MCF 10A (cell line): ENCODE measurements around the gene LY6G6C. TPM values are rescaled to one million over a fixed set of nuclear protein-coding genes. Genes with fewer than 3 reads are reported as not detected.

ENCODE experiments used
- BruUV-seq: library from RNA; stranded (reverse); fragments of 400-500 nt; replicated peaks from 2 replicates; lab custom pipeline; 2021; lab: Mats Ljungman, UMichigan
- CTCF ChIA-PET: fragments of 300-600 bp; sonication (Branson Sonifier 250); formaldehyde crosslinking; extraction: SDS; loops from one replicate; lab custom pipeline; 2021; ENCODE audit warnings: antibody characterized with exemption, inconsistent platforms; lab: Yijun Ruan, JAX
- POLR2A ChIA-PET: fragments of 300-600, 350-650 bp; sonication (Branson Sonifier 250); formaldehyde crosslinking; extraction: SDS; loops from one replicate; lab custom pipeline; 2020; ENCODE audit warnings: antibody characterized with exemption, inconsistent platforms; lab: Yijun Ruan, JAX
- DNase-seq: peaks from one replicate; pipeline ENCODE4 v3.0.0-alpha.2; 2018; ENCODE audit not compliant: unreplicated experiment
- H3K27ac Mint-ChIP-seq: one replicate; pipeline ENCODE4 v1.8.0; 2022; ENCODE audit warnings: mild to moderate bottlenecking, low read depth, mixed read lengths; ENCODE audit not compliant: unreplicated experiment
- H3K27me3 Mint-ChIP-seq: one replicate; pipeline ENCODE4 v1.8.0; 2022; ENCODE audit warnings: mixed read lengths; ENCODE audit not compliant: insufficient read depth, unreplicated experiment
- H3K36me3 Mint-ChIP-seq: one replicate; pipeline ENCODE4 v1.8.0; 2022; ENCODE audit warnings: mild to moderate bottlenecking, moderate library complexity, mixed read lengths; ENCODE audit not compliant: insufficient read depth, unreplicated experiment
- H3K4me1 Mint-ChIP-seq: one replicate; pipeline ENCODE4 v1.8.0; 2022; ENCODE audit warnings: mixed read lengths; ENCODE audit not compliant: insufficient read depth, unreplicated experiment
- H3K4me3 Mint-ChIP-seq: one replicate; pipeline ENCODE4 v1.8.0; 2022; ENCODE audit warnings: mild to moderate bottlenecking, moderate library complexity, mixed read lengths; ENCODE audit not compliant: unreplicated experiment
- H3K9me3 Mint-ChIP-seq: one replicate; pipeline ENCODE4 v1.8.0; 2022; ENCODE audit warnings: mixed read lengths; ENCODE audit not compliant: unreplicated experiment
- intact Hi-C: fragments of 100-400 bp; cut with micrococcal nuclease; formaldehyde crosslinking; loops from 2 replicates; pipeline ENCODE4 v1.14.1; 2022
- total RNA-seq: library from RNA; stranded (reverse); gene quantifications from 2 replicates; pipeline ENCODE4 v1.2.3, GENCODE V29; 2022
- TF ChIP-seq, protein P1 (sequence below): fragments of 200-600 bp; IDR thresholded peaks from one replicate; pipeline ENCODE4 v1.8.0; 2022; ENCODE audit warnings: antibody characterized with exemption, mild to moderate bottlenecking; ENCODE audit not compliant: unreplicated experiment

LY6G6C gene
- total RNA-seq, 1 experiment from 2014 or later, result not detected

DNA sequence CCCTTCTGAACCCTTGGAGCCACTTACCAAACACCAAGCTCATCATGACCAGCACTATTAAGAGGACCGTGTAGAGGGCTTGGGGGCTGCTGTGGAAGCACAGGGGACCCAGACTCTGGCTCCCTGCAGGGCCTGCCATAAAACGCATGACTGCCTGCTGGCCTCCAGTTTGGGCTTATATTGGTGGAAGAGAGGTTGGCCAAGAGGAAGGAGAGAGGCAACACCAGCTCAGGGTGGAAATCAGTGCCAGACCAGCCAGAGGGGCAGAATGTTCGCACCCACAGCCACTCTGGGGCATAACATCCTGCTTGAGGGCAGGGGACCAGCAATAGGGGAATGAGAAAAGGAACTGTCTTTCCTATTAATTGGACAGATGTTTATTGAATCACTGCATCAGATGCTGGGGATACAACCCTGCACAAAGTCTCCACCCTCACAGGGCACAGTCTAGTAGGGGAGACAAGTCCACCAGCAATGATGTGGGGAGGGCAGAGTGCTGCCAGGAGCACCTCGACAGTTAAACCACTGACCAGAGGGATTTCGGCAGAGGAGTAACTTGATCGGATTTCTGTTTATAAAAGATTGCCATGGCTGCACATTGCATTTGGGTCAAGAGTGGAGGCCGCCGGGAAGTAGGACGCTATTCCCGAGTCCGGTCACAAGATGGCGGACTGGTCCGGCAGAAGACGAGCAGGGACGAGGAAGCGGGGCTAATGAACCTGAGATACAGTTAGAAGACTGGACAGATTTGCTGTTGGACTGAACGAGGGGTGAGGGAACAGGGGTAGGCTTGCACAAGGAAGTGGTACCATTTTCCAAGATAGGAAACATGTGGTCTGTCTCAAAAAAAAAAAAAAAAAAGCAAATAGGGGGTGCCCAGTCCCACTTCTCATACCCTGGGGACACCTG is 41.1 kb downstream of the LY6G6C start, which contains the start of gene LY6G5C:
Gene LY6G5C (minus strand): TSS at position 842 of the 909 bp plus-strand sequence. CDS start 694 bp downstream, at position 148.
- ChIA-PET CTCF (interaction anchor here (0.6 to 2.5 kb wide), 22 partner anchors 8 to 1840 kb away, joined by 3 to 9 read pairs (median 4); partner anchors contain the start of genes CLIC1 and NOTCH4), POLR2A (interaction anchor here (0.6 to 0.8 kb wide), 2 partner anchors 10 to 16 kb away, joined by 3 to 4 read pairs; partner anchors contain the start of gene GPANK1)
- no TSS peak for BruUV-seq
- peaks cover 13% of the 10 kb centered on the region for H3K36me3 Mint-ChIP-seq
- H3K9me3 Mint-ChIP-seq, result no peaks in the 10 kb centered on the region
- peak within 1 kb of the TSS; percentile 87 for H3K27ac Mint-ChIP-seq
- TF ChIP-seq, protein P1, sequence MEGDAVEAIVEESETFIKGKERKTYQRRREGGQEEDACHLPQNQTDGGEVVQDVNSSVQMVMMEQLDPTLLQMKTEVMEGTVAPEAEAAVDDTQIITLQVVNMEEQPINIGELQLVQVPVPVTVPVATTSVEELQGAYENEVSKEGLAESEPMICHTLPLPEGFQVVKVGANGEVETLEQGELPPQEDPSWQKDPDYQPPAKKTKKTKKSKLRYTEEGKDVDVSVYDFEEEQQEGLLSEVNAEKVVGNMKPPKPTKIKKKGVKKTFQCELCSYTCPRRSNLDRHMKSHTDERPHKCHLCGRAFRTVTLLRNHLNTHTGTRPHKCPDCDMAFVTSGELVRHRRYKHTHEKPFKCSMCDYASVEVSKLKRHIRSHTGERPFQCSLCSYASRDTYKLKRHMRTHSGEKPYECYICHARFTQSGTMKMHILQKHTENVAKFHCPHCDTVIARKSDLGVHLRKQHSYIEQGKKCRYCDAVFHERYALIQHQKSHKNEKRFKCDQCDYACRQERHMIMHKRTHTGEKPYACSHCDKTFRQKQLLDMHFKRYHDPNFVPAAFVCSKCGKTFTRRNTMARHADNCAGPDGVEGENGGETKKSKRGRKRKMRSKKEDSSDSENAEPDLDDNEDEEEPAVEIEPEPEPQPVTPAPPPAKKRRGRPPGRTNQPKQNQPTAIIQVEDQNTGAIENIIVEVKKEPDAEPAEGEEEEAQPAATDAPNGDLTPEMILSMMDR, result peak; percentile 84
- peak; percentile 81 for DNase-seq
- intact Hi-C loops, result loop anchor here (1.0 to 5.0 kb wide), 6 partner anchors 48 to 272 kb away; partner anchors contain the start of gene DDAH2
- peak within 1 kb of the TSS; percentile 73 for H3K4me3 Mint-ChIP-seq
- H3K27me3 Mint-ChIP-seq, result peaks cover 18% of the 10 kb centered on the region
- H3K4me1 Mint-ChIP-seq, result peaks cover 12% of the 10 kb centered on the region

DNA sequence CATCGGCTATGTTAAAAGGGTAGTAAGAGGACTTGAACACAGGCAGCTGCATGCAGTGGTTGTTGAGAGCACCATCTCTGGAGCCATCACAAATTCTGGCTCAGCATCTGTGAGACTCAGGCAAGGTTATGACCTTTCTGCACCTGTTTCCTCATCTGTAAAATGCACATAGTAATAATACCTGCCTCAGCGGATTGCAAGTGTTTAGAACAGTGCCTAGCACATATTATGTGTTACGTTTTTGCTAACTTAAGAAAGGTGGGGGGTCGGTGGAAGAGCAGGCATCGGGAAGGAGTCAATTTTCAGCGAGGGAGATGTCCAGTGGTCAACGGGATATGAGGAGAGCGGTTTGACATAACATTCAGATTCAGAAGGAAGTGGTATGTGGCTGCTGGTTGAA is 43.6 kb downstream of the LY6G6C start:
- H3K36me3 Mint-ChIP-seq, result peaks cover 7% of the 10 kb centered on the region
- BruUV-seq, result no TSS peak
- no peak for DNase-seq
- H3K4me1 Mint-ChIP-seq, result peaks cover 12% of the 10 kb centered on the region
- peak overlapping the region; percentile 35 for H3K27ac Mint-ChIP-seq
- H3K27me3 Mint-ChIP-seq, result peaks cover 18% of the 10 kb centered on the region
- TF ChIP-seq, protein P1, result no peak
- intact Hi-C loops, result no loop called here
- H3K4me3 Mint-ChIP-seq, result no peak overlapping the region
- POLR2A ChIA-PET, result interaction anchor here (1.0 to 1.9 kb wide), 6 partner anchors 11 to 152 kb away, joined by 3 to 6 read pairs (median 4); partner anchors contain the start of genes GPANK1 and HSPA1B
- no peaks in the 10 kb centered on the region for H3K9me3 Mint-ChIP-seq
- CTCF ChIA-PET, result interaction anchor here (0.6 to 1.5 kb wide), 2 partner anchors 221 to 274 kb away, joined by 4 to 6 read pairs; no protein-coding TSS in a partner anchor

DNA sequence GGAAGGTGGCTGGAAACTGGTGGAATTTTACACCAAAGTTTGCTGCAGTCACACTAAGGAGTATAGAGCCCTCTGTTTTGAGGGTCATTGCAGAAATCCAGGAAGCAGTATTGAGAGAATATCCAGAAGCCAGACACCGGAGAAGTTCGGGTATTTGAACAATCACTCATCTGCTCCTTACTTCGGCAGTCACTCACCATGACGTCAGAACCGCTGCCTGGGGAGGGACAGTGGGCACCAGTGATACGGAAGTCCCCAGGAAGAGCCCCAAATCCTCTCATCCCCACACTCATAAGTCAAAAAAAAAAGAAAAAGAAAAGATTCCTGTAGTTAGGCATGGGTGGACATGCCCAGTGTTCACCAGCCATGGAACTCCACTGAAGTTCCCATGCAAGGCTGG is 44.6 kb downstream of the LY6G6C start:
- TF ChIP-seq, protein P1, result no peak
- H3K4me3 Mint-ChIP-seq, result no peak overlapping the region
- no peak overlapping the region for H3K27ac Mint-ChIP-seq
- peaks cover 18% of the 10 kb centered on the region for H3K27me3 Mint-ChIP-seq
- intact Hi-C loops, result no loop called here
- CTCF ChIA-PET, result no interaction called here
- H3K36me3 Mint-ChIP-seq, result peaks cover 18% of the 10 kb centered on the region
- BruUV-seq, result no TSS peak
- no peaks in the 10 kb centered on the region for H3K9me3 Mint-ChIP-seq
- DNase-seq, result no peak
- POLR2A ChIA-PET, result interaction anchor here (0.6 to 1.6 kb wide), 3 partner anchors 10 to 99 kb away, joined by 3 to 6 read pairs (median 3); partner anchors contain the start of gene GPANK1
- H3K4me1 Mint-ChIP-seq, result peaks cover 12% of the 10 kb centered on the region
